GM21381 (cell line): Measurements from ENCODE around the gene SEC24D.
"Not testable (repeated sequence)": the region's sequence is repeated elsewhere in the genome, so short reads cannot be mapped to it uniquely, and the experiment has no call there.

ENCODE experiments used
- ATAC-seq: cut with Tn5 transposase; IDR thresholded peaks from one replicate; pipeline ENCODE4 v1.9.1; 2021; ENCODE audit warnings: mild to moderate bottlenecking, moderate library complexity; ENCODE audit not compliant: unreplicated experiment

The SEC24D gene

GRCh38 chr4:118835571-118836300, at the start of gene SEC24D:
TSS of gene SEC24D (minus strand) at chr4:118836126. CDS start at chr4:118833696, 2,430 bp downstream.
- peak; percentile 64 for ATAC-seq

- ATAC-seq = no peak
Measured at GRCh38 chr4:118884716-118885115, 48.8 kb upstream of the SEC24D start.

GRCh38 chr4:118883861-118884260, 47.9 kb upstream of the SEC24D start:
- no peak for ATAC-seq

GRCh38 chr4:118881512-118882146, 45.7 kb upstream of the SEC24D start:
- no peak for ATAC-seq

- ATAC-seq = no peak
Measured at GRCh38 chr4:118879409-118879808, 43.5 kb upstream of the SEC24D start.

GRCh38 chr4:118878507-118878906, 42.6 kb upstream of the SEC24D start:
- not testable (repeated sequence) for ATAC-seq

GRCh38 chr4:118877797-118878196, 41.9 kb upstream of the SEC24D start:
- ATAC-seq = no peak

GRCh38 chr4:118872181-118872580, 36.3 kb upstream of the SEC24D start:
- ATAC-seq = no peak

- ATAC-seq = no peak
Measured at GRCh38 chr4:118869808-118870342, 33.9 kb upstream of the SEC24D start.

- ATAC-seq = no peak
Measured at GRCh38 chr4:118867311-118868067, 31.6 kb upstream of the SEC24D start.

- no peak for ATAC-seq
Measured at GRCh38 chr4:118866442-118866841, 30.5 kb upstream of the SEC24D start.

- peak; percentile 81 for ATAC-seq
Measured at GRCh38 chr4:118865091-118865708, 29.3 kb upstream of the SEC24D start.

GRCh38 chr4:118858779-118859178, 22.9 kb upstream of the SEC24D start:
- no peak for ATAC-seq

- ATAC-seq = no peak
Measured at GRCh38 chr4:118857760-118858159, 21.8 kb upstream of the SEC24D start.

- ATAC-seq = peak; percentile 96
Measured at GRCh38 chr4:118850488-118851173, 14.7 kb upstream of the SEC24D start.

GRCh38 chr4:118849867-118850487, 14.1 kb upstream of the SEC24D start:
- ATAC-seq = no peak

GRCh38 chr4:118848901-118849300, 13.0 kb upstream of the SEC24D start:
- no peak for ATAC-seq

GRCh38 chr4:118848242-118848641, 12.3 kb upstream of the SEC24D start:
- no peak for ATAC-seq

GRCh38 chr4:118846979-118847378, 11.1 kb upstream of the SEC24D start:
- no peak for ATAC-seq

GRCh38 chr4:118845552-118846050, 9.7 kb upstream of the SEC24D start:
- no peak for ATAC-seq
